ENCODE data around the gene CDC42BPA. TPM values are rescaled to one million over a fixed set of nuclear protein-coding genes. Genes with fewer than 3 reads are reported as not detected.
"Not testable (repeated sequence)": the region's sequence is repeated elsewhere in the genome, so short reads cannot be mapped to it uniquely, and the experiment has no call there.

Gene CDC42BPA
- total RNA-seq, 1 donor from 2014 or later, result 95.7 TPM

DNA sequence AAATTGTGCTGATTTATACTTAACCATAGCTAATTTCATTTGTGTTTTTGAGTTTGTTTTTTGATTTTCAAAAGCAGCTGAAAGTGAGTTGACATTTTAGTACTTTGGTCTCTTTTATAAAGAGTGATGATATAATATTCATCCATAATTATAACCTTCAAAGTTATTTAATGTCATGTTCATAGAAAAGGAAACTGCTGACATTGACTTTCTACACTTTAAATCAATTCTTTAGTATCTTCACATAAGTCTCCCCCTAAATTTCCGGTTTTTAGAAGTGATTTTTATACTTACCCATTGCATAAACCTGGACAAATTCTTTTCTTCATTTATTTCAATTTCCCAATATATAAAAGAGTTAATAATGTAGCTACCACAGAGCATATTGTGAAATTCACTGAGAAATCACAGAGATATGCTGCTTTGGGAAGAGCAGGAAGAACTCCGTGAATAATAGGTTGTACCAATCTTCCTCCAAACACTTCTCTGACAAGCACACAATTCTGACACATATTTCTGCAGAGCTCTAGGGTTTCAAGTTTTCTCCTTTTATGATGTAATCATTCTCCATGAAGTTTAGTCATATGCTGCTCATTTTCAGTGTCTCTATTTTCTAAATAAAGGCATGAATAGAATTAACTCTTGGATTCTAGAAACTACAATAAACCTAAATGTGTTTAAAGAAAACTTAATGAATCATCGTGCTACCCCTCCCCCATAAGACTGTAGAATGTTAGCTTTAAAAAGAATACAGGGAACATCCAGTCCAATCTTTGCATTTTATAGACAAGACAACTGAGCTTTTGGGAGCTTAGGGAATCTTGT lies 25.6 kb upstream of the CDC42BPA start:
- peak overlapping the region; percentile 89 for H3K27ac Mint-ChIP-seq (ENCODE audit: unreplicated experiment)
- H3K27me3 Mint-ChIP-seq (ENCODE audit: unreplicated experiment), result no peaks in the 10 kb centered on the region
- H3K4me3 Mint-ChIP-seq (ENCODE audit: unreplicated experiment), result peak overlapping the region; percentile 43
- no peak for TF ChIP-seq CTCF (IDR thresholded peaks at IDR 0.05)
- peaks cover 41% of the 10 kb centered on the region for H3K4me1 Mint-ChIP-seq (ENCODE audit: unreplicated experiment)
- peaks cover 2% of the 10 kb centered on the region for H3K36me3 Mint-ChIP-seq (ENCODE audit: unreplicated experiment)
- DNase-seq (ENCODE audit: extremely low spot score, unreplicated experiment), result no peak
- H3K9me3 Mint-ChIP-seq (ENCODE audit: unreplicated experiment), result peaks cover 3% of the 10 kb centered on the region

DNA sequence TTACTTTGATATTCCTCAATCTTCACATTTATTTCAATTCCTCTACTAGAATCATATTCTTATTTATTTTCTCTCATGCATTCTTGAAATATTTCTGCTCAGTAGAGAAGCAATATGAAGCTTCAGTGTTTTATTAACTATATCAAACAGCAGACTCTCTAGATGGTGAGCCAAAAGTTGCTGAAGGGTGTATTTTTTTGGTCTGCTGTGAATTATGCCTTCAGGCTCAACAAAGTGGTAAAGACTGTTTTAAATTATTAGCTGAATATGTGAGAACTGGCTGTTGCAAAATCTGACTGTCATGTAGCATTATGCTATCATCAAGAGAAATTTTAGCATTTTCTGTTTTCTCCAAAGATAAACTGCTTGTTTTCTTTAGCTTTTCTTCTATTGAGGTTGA lies 24.9 kb upstream of the CDC42BPA start:
- Mint-ChIP-seq H3K9me3 (ENCODE audit: unreplicated experiment) (peaks cover 3% of the 10 kb centered on the region), H3K27me3 (ENCODE audit: unreplicated experiment) (no peaks in the 10 kb centered on the region), H3K27ac (ENCODE audit: unreplicated experiment) (peak overlapping the region; percentile 89), H3K36me3 (ENCODE audit: unreplicated experiment) (peaks cover 2% of the 10 kb centered on the region), H3K4me1 (ENCODE audit: unreplicated experiment) (peaks cover 41% of the 10 kb centered on the region), H3K4me3 (ENCODE audit: unreplicated experiment) (no peak overlapping the region)
- DNase-seq (ENCODE audit: extremely low spot score, unreplicated experiment), result no peak
- TF ChIP-seq CTCF (IDR thresholded peaks at IDR 0.05), result no peak

DNA sequence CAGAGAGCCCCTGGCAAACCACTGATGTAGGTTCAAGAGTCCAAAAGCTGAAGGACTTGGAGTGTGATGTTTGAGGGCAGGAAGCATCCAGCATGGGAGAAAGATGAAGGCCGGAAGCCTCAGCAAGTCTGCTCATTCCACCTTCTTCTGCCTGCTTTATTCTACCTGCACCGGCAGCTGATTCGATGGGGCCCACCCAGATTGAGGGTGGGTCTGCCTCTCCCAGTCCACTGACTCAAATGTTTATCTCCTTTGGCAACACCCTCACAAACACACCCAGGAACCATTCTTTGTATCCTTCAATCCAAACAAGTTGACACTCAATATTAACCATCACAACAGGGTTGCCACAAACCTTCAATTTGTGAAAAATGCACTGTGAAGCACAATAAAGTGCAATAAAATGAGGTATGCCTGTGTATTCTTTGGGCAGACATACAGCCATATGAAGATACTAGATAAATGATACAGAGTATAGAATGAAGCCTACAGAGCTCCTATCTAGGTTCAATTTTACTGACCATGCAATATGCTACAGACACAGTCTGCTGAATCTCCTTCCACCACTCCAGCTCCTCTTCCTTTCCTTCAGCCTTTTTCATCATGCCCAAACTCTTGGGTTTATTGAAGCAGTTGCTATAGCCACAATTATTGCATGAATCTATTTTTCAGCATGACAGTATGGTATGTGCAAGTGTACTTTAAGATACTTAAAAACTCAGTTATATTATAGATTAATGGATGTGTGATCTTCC lies 24.0 kb upstream of the CDC42BPA start:
- H3K27ac Mint-ChIP-seq (ENCODE audit: unreplicated experiment), result peak overlapping the region; percentile 89
- TF ChIP-seq CTCF (IDR thresholded peaks at IDR 0.05), result no peak
- H3K9me3 Mint-ChIP-seq (ENCODE audit: unreplicated experiment), result peaks cover 3% of the 10 kb centered on the region
- peaks cover 2% of the 10 kb centered on the region for H3K36me3 Mint-ChIP-seq (ENCODE audit: unreplicated experiment)
- no peak overlapping the region for H3K4me3 Mint-ChIP-seq (ENCODE audit: unreplicated experiment)
- peaks cover 39% of the 10 kb centered on the region for H3K4me1 Mint-ChIP-seq (ENCODE audit: unreplicated experiment)
- H3K27me3 Mint-ChIP-seq (ENCODE audit: unreplicated experiment), result no peaks in the 10 kb centered on the region
- no peak for DNase-seq (ENCODE audit: extremely low spot score, unreplicated experiment)

DNA sequence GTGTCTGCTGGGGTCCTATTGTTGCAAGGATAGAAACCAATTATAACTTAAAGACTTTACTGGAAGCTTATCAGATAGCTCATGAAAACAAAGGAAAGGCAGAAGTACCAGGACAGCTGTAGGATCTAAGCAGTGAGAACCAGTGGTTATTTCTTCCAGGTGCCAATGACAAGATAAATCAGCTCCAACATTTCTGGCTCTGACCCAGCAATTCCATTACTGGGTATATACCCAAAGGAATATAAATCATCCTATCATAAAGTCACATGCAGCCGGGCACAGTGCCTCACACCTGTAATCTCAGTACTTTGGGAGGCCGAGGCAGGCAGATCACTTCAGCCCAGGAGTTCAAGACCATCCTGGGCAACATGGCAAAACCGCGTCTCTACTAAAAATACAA lies 17.8 kb upstream of the CDC42BPA start:
- H3K36me3 Mint-ChIP-seq (ENCODE audit: unreplicated experiment); H3K27me3 Mint-ChIP-seq (ENCODE audit: unreplicated experiment); DNase-seq (ENCODE audit: extremely low spot score, unreplicated experiment); H3K9me3 Mint-ChIP-seq (ENCODE audit: unreplicated experiment); H3K4me3 Mint-ChIP-seq (ENCODE audit: unreplicated experiment); H3K27ac Mint-ChIP-seq (ENCODE audit: unreplicated experiment); H3K4me1 Mint-ChIP-seq (ENCODE audit: unreplicated experiment): not testable (repeated sequence)

GRCh38 chr1:227335242-227336020 lies 17.1 kb upstream of the CDC42BPA start:
- Mint-ChIP-seq H3K27ac (ENCODE audit: unreplicated experiment) (no peak overlapping the region), H3K9me3 (ENCODE audit: unreplicated experiment) (peaks cover 9% of the 10 kb centered on the region), H3K4me3 (ENCODE audit: unreplicated experiment) (no peak overlapping the region), H3K36me3 (ENCODE audit: unreplicated experiment) (no peaks in the 10 kb centered on the region), H3K4me1 (ENCODE audit: unreplicated experiment) (peaks cover 3% of the 10 kb centered on the region), H3K27me3 (ENCODE audit: unreplicated experiment) (no peaks in the 10 kb centered on the region)
- TF ChIP-seq CTCF (IDR thresholded peaks at IDR 0.05), result no peak
- DNase-seq (ENCODE audit: extremely low spot score, unreplicated experiment), result no peak

Measured in osteocyte (in vitro differentiated cells).